H1 (cell line): ENCODE data around the gene LRRC25.

Experiments
- ASH2L ChIP-seq: fragments of 200-600, 300-600 bp; sonication (generic); IDR thresholded peaks from one replicate; pipeline ENCODE4 v1.7.1; 2017; ENCODE audit warnings: low read length
- BRCA1 ChIP-seq: IDR thresholded peaks from 2 replicates; pipeline ENCODE4 v1.6.1; 2012; ENCODE audit warnings: low read depth, low read length, improper control_type of control experiment
- CHD1 ChIP-seq: IDR thresholded peaks from 2 replicates; pipeline ENCODE4 v1.6.1; 2012; ENCODE audit warnings: low read depth, low read length, improper control_type of control experiment
- CREB1 ChIP-seq: IDR thresholded peaks from 2 replicates; pipeline ENCODE4 v1.6.1; 2012; ENCODE audit warnings: inconsistent platforms
- EGR1 ChIP-seq: IDR thresholded peaks from 2 replicates; pipeline ENCODE4 v1.6.1; 2011; ENCODE audit warnings: low read depth, low read length, borderline replicate concordance
- EP300 ChIP-seq, 2 experiments: IDR thresholded peaks; 1 replicate in 1 of 2; 2 replicates in 1 of 2; pipeline ENCODE4 v1.6.1; 2011 to 2012; ENCODE audit warnings: low read depth in 2 of 2, low read length in 2 of 2, mild to moderate bottlenecking in 2 of 2, borderline replicate concordance in 1 of 2, inconsistent platforms in 1 of 2, moderate library complexity in 1 of 2
- EZH2 ChIP-seq: fragments of 200-600 bp; sonication (generic); IDR thresholded peaks from 2 replicates; pipeline ENCODE4 v1.7.1; 2012; ENCODE audit warnings: low read depth, mild to moderate bottlenecking, moderate library complexity, low read length, inconsistent platforms; ENCODE audit not compliant: severe bottlenecking
- GABPA ChIP-seq: IDR thresholded peaks from 2 replicates; pipeline ENCODE4 v1.6.1; 2011; ENCODE audit warnings: mild to moderate bottlenecking, low read length, moderate library complexity, borderline replicate concordance; ENCODE audit not compliant: insufficient read depth
- POLR2A ChIP-seq, 2 experiments: IDR thresholded peaks; 1 replicate in 1 of 2; 2 replicates in 1 of 2; pipeline ENCODE4 v1.6.1; 2011; ENCODE audit warnings: low read depth in 2 of 2, low read length in 2 of 2, mild to moderate bottlenecking in 2 of 2; ENCODE audit errors: control extremely low read depth in 1 of 2
- POLR2AphosphoS5 ChIP-seq: IDR thresholded peaks from 2 replicates; pipeline ENCODE4 v1.6.1; 2011; ENCODE audit warnings: low read depth, low read length
- RFX5 ChIP-seq: IDR thresholded peaks from 2 replicates; pipeline ENCODE4 v1.6.1; 2011; ENCODE audit warnings: low read depth, low read length, improper control_type of control experiment, borderline replicate concordance
- TAF1 ChIP-seq: IDR thresholded peaks from 2 replicates; pipeline ENCODE4 v1.6.1; 2011; ENCODE audit warnings: mild to moderate bottlenecking, low read depth, low read length
- TF ChIP-seq, protein P1 (sequence below), 3 experiments: IDR thresholded peaks; 1 replicate in 2 of 3; 2 replicates in 1 of 3; pipeline versions ENCODE4 v1.5.1 to v1.6.1; 2011; ENCODE audit warnings: low read length in 3 of 3, mild to moderate bottlenecking in 3 of 3, inconsistent platforms in 2 of 3, low read depth in 1 of 3, moderate library complexity in 1 of 3; ENCODE audit not compliant: insufficient read depth in 1 of 3; ENCODE audit errors: control extremely low read depth in 1 of 3
- TF ChIP-seq, protein P2 (sequence below): IDR thresholded peaks from 2 replicates; pipeline ENCODE4 v1.6.1; 2012; ENCODE audit warnings: low read length, inconsistent platforms

DNA sequence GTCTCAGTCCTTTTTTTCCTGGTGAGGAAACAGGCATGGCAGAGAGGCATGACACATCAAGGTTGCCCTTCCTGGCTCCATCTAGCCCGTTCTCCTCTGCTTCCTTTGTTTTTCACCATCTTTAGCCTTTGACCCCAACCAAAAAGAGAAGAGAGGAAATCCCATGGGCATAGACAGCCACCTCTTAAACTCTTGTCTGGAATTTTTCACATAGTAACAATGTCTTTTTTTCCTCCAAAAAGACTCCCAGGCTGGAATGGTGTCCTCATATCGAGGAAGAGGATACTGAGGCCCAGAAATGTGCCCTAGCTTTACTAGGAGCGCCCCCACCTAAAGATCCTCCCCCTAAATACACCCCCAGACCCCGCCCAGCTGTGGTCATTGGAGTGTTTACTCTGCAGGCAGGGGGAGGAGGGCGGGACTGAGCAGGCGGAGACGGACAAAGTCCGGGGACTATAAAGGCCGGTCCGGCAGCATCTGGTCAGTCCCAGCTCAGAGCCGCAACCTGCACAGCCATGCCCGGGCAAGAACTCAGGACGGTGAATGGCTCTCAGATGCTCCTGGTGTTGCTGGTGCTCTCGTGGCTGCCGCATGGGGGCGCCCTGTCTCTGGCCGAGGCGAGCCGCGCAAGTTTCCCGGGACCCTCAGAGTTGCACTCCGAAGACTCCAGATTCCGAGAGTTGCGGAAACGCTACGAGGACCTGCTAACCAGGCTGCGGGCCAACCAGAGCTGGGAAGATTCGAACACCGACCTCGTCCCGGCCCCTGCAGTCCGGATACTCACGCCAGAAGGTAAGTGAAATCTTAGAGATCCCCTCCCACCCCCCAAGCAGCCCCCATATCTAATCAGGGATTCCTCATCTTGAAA lies 11.5 kb downstream of the LRRC25 start, which contains the start of gene GDF15:
- TF ChIP-seq CHD1 (no peak), POLR2AphosphoS5 (peak; percentile 70; the same call in 1 of the 2 replicates), POLR2A (IDR thresholded peaks at IDR 0.05; ENCODE audit: control extremely low read depth in 1 of 2, low read depth in 2 of 2, low read length in 2 of 2) (peak in 1 of 2 experiments; percentile 74; a peak in 2 of 3 replicates), EZH2 (no peak), EP300 (IDR thresholded peaks at IDR 0.05; ENCODE audit: borderline replicate concordance in 1 of 2, low read depth in 2 of 2, low read length in 2 of 2) (no peak), GABPA (peak; percentile 39; the same call in 1 of the 2 replicates), ASH2L (peak; percentile 28), CREB1 (peak; percentile 61), EGR1 (no peak), TAF1 (peak; percentile 59; the same call in 1 of the 2 replicates), RFX5 (no peak), BRCA1 (no peak)
- TF ChIP-seq, protein P1, sequence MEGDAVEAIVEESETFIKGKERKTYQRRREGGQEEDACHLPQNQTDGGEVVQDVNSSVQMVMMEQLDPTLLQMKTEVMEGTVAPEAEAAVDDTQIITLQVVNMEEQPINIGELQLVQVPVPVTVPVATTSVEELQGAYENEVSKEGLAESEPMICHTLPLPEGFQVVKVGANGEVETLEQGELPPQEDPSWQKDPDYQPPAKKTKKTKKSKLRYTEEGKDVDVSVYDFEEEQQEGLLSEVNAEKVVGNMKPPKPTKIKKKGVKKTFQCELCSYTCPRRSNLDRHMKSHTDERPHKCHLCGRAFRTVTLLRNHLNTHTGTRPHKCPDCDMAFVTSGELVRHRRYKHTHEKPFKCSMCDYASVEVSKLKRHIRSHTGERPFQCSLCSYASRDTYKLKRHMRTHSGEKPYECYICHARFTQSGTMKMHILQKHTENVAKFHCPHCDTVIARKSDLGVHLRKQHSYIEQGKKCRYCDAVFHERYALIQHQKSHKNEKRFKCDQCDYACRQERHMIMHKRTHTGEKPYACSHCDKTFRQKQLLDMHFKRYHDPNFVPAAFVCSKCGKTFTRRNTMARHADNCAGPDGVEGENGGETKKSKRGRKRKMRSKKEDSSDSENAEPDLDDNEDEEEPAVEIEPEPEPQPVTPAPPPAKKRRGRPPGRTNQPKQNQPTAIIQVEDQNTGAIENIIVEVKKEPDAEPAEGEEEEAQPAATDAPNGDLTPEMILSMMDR (IDR thresholded peaks at IDR 0.05; ENCODE audit: control extremely low read depth in 1 of 3, insufficient read depth in 1 of 3, low read depth in 1 of 3, low read length in 3 of 3) = peak; percentile 84 to 93 (median 89)
- TF ChIP-seq, protein P2, sequence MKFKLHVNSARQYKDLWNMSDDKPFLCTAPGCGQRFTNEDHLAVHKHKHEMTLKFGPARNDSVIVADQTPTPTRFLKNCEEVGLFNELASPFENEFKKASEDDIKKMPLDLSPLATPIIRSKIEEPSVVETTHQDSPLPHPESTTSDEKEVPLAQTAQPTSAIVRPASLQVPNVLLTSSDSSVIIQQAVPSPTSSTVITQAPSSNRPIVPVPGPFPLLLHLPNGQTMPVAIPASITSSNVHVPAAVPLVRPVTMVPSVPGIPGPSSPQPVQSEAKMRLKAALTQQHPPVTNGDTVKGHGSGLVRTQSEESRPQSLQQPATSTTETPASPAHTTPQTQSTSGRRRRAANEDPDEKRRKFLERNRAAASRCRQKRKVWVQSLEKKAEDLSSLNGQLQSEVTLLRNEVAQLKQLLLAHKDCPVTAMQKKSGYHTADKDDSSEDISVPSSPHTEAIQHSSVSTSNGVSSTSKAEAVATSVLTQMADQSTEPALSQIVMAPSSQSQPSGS = no peak
